Type B pancreatic cell (in vitro differentiated cells): ENCODE measurements around the gene CEP89. TPM values are rescaled to one million over a fixed set of nuclear protein-coding genes. Genes with fewer than 3 reads are reported as not detected.

Experiments
- DNase-seq: peaks from one replicate; pipeline ENCODE4 v3.0.0; 2021; ENCODE audit warnings: mixed read lengths; ENCODE audit not compliant: unreplicated experiment; ENCODE audit errors: extremely low spot score
- H3K27ac Mint-ChIP-seq: 2 replicates; pipeline ENCODE4 v1.8.0; 2021; ENCODE audit warnings: mild to moderate bottlenecking, mixed read lengths
- H3K27me3 Mint-ChIP-seq: 2 replicates; pipeline ENCODE4 v1.8.0; 2021; ENCODE audit warnings: mixed read lengths
- H3K36me3 Mint-ChIP-seq: 2 replicates; pipeline ENCODE4 v1.8.0; 2021; ENCODE audit warnings: mixed read lengths
- H3K4me1 Mint-ChIP-seq: one replicate; pipeline ENCODE4 v1.8.0; 2021; ENCODE audit warnings: mixed read lengths; ENCODE audit not compliant: unreplicated experiment
- H3K4me3 Mint-ChIP-seq: 2 replicates; pipeline ENCODE4 v1.8.0; 2021; ENCODE audit warnings: mild to moderate bottlenecking, mixed read lengths
- H3K9me3 Mint-ChIP-seq: 2 replicates; pipeline ENCODE4 v1.8.0; 2021; ENCODE audit warnings: mixed read lengths
- total RNA-seq: library from RNA; stranded (reverse); gene quantifications from 2 replicates; pipeline ENCODE4 v1.2.1, GENCODE V29; 2021; ENCODE audit warnings: low replicate concordance
- TF ChIP-seq, protein P1 (sequence below): fragments of 200-600 bp; sonication (generic); conservative IDR thresholded peaks from 2 replicates; pipeline ENCODE4 v1.5.0; 2021; ENCODE audit warnings: antibody characterized with exemption, mild to moderate bottlenecking

The CEP89 gene
- total RNA-seq, 1 donor from 2014 or later: 37.7 TPM

DNA sequence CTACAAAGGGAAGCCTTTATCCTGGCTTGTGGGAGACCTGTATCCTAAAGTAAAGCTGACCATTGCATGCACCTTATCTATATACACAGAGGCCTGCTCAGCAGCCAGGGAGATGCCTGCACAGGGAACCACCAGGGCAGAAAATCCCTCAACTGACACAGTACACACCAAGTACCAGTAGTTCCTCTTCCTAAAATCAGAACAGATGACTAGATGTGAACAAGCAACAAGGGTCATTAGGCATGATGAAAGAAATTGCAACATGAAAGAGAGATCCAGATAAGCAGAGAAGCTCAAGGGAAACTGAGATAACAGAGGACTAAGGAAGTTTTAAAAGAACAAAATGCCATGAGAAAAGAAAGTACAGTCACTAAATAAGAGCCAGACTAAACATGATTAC is 62.5 kb downstream of the CEP89 start:
- TF ChIP-seq, protein P1, sequence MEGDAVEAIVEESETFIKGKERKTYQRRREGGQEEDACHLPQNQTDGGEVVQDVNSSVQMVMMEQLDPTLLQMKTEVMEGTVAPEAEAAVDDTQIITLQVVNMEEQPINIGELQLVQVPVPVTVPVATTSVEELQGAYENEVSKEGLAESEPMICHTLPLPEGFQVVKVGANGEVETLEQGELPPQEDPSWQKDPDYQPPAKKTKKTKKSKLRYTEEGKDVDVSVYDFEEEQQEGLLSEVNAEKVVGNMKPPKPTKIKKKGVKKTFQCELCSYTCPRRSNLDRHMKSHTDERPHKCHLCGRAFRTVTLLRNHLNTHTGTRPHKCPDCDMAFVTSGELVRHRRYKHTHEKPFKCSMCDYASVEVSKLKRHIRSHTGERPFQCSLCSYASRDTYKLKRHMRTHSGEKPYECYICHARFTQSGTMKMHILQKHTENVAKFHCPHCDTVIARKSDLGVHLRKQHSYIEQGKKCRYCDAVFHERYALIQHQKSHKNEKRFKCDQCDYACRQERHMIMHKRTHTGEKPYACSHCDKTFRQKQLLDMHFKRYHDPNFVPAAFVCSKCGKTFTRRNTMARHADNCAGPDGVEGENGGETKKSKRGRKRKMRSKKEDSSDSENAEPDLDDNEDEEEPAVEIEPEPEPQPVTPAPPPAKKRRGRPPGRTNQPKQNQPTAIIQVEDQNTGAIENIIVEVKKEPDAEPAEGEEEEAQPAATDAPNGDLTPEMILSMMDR: no peak
- H3K27ac Mint-ChIP-seq: no peak overlapping the region
- peaks cover 27% of the 10 kb centered on the region for H3K36me3 Mint-ChIP-seq
- H3K27me3 Mint-ChIP-seq: no peaks in the 10 kb centered on the region
- H3K4me1 Mint-ChIP-seq: no peaks in the 10 kb centered on the region
- no peaks in the 10 kb centered on the region for H3K9me3 Mint-ChIP-seq
- DNase-seq: no peak
- no peak overlapping the region for H3K4me3 Mint-ChIP-seq

- Mint-ChIP-seq H3K4me1 (no peaks in the 10 kb centered on the region), H3K27ac (no peak overlapping the region), H3K36me3 (peaks cover 27% of the 10 kb centered on the region), H3K27me3 (no peaks in the 10 kb centered on the region), H3K9me3 (no peaks in the 10 kb centered on the region), H3K4me3 (no peak overlapping the region)
- no peak for DNase-seq
- TF ChIP-seq, protein P1: no peak
Observed at GRCh38 chr19:32908641-32909190, 63.0 kb downstream of the CEP89 start.

GRCh38 chr19:32902448-32902847 is 69.3 kb downstream of the CEP89 start:
- DNase-seq: no peak
- no peaks in the 10 kb centered on the region for H3K9me3 Mint-ChIP-seq
- H3K27me3 Mint-ChIP-seq: no peaks in the 10 kb centered on the region
- H3K36me3 Mint-ChIP-seq: peaks cover 23% of the 10 kb centered on the region
- no peak overlapping the region for H3K27ac Mint-ChIP-seq
- TF ChIP-seq, protein P1: no peak
- H3K4me3 Mint-ChIP-seq: no peak overlapping the region
- H3K4me1 Mint-ChIP-seq: no peaks in the 10 kb centered on the region

DNA sequence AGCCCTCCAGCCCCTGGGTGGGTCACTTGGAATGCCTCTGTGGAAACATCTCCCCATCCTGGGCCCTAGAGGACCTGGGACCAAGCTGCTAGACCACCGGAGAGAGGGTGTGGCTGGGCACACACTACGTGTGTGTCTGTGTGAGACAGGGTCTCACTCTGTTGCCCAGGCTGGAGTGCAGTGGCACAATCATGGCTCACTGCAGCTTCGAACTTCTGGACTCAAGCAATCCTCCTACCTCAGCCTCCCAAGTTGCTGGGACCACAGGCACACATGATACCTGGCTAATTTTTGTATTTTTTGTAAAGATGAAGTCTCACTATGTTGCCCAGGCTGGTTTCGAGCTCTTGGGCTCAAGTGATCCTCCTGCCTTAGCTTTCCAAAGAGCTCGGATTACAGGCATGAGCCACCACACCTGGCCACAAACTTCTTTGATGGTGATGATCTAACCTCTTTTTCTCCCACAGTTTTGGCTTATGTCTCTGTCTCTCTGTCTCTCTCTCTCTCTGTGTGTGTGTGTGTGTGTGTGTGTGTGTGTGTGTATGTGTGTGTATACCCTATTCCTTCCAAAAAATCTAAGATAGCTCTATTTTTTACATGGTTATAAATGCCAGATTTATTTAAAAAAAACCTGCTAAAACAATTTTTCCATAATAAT is 70.1 kb downstream of the CEP89 start:
- Mint-ChIP-seq H3K4me3 (no peak overlapping the region), H3K4me1 (no peaks in the 10 kb centered on the region), H3K36me3 (peaks cover 30% of the 10 kb centered on the region), H3K27ac (no peak overlapping the region), H3K27me3 (no peaks in the 10 kb centered on the region), H3K9me3 (no peaks in the 10 kb centered on the region)
- TF ChIP-seq, protein P1: no peak
- no peak for DNase-seq

GRCh38 chr19:32896516-32897214 is 75.1 kb downstream of the CEP89 start:
- no peak overlapping the region for H3K4me3 Mint-ChIP-seq
- TF ChIP-seq, protein P1: no peak
- no peak overlapping the region for H3K27ac Mint-ChIP-seq
- peaks cover 52% of the 10 kb centered on the region for H3K36me3 Mint-ChIP-seq
- DNase-seq: no peak
- no peaks in the 10 kb centered on the region for H3K4me1 Mint-ChIP-seq
- H3K9me3 Mint-ChIP-seq: peaks cover 10% of the 10 kb centered on the region
- no peaks in the 10 kb centered on the region for H3K27me3 Mint-ChIP-seq
